Skin of body (tissue), 2 donors: ENCODE data around the gene MGAT4A. TPM values are rescaled to one million over a fixed set of nuclear protein-coding genes. Genes with fewer than 3 reads are reported as not detected.

Source experiments
- DNase-seq: peaks from one replicate; lab custom pipeline; 2025; lab: John Stamatoyannopoulos, UW
- total RNA-seq: library from RNA; depleted of rRNA; stranded (reverse); fragments of >200 nt; gene quantifications from one replicate; pipeline ENCODE4 v1.2.3, GENCODE V29; 2014

MGAT4A gene
- total RNA-seq, 1 donor from 2014 or later = 8.5 TPM

DNA sequence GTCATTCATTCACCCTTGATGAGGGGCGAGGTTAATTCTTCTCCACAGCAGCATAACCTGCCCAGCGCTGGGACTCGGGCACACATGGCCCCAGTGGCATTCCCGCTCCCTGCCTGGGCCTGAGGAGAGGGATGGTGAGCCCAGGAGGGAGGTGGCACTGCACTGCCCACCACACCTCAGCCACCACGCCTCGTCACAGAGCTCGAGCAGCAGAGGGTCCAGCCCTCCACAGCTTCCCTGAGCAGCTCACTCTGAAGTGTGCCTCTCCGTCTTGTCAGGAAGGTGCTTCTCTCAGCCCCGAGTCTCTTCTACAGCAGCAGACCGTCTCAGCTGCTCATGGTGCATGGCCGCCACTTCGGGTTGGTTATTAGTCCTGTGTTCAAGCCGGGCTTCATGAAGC is 157.5 kb downstream of the MGAT4A start:
- no peak for DNase-seq

- no peak for DNase-seq
These were observed 158.3 kb downstream of the MGAT4A start for GRCh38 chr2:98572676-98573075.

- DNase-seq = no peak
These were observed 158.7 kb downstream of the MGAT4A start for GRCh38 chr2:98572211-98572610.

GRCh38 chr2:98571796-98572195 is 159.1 kb downstream of the MGAT4A start:
- DNase-seq = no peak

GRCh38 chr2:98571121-98571701 is 159.7 kb downstream of the MGAT4A start:
- DNase-seq = no peak

DNA sequence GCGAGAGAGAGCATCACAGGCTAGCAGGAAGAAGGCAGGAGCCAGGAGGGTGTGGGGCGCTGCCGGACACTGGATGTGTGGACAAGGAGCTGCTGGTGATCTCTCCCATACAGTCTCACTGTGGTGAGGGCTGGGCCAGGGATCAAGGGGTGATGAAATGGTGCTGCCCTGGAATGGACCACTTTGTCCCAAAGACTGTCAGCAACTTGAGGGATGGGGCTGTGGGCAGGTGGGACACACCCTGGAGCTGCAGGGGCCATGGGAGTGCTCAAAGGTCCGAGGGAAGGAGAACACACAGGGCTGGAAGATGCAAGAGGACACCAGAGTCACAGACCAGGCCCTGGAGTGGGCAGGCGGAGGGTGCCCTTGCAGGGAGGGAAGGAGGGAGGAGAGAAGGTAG is 160.6 kb downstream of the MGAT4A start:
- no peak for DNase-seq

GRCh38 chr2:98569915-98570314 is 161.0 kb downstream of the MGAT4A start:
- DNase-seq = no peak

- no peak for DNase-seq
These were observed 161.6 kb downstream of the MGAT4A start for GRCh38 chr2:98569197-98569793.

Other genes starting within 250 kb of the MGAT4A start
- 26.3 TPM for gene COA5, start 122.6 kb downstream of the MGAT4A start, total RNA-seq
- gene UNC50, start 122.5 kb downstream of the MGAT4A start, total RNA-seq = 31.8 TPM
- 1.1 TPM for gene CRACDL, start 205.1 kb upstream of the MGAT4A start, total RNA-seq